ENCODE results near the gene AP1AR.
A peak's percentile ranks its signal among the peaks of the same experiment; 100 is the strongest.

AP1AR gene

DNA sequence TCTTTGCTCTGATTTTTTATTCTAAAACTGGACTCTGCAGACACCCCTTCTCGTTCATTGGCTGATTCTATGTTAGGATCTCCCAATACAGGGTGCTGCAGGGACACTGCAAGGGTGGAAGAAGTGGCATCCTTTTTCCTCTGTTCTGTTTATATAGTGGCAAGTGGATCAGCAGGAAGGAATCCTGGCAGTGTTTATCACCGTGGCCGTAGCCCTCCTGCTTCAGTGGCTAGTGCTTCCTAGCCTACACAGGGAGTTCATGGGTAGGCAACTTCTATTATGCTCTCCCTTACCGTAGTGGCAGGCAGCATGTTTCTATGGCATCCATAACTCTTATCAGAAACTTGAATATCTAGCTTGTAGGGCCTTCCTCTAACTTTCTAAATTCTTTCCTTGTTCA lies 6.4 kb upstream of the AP1AR start:
- DNase-seq = no peak

DNA sequence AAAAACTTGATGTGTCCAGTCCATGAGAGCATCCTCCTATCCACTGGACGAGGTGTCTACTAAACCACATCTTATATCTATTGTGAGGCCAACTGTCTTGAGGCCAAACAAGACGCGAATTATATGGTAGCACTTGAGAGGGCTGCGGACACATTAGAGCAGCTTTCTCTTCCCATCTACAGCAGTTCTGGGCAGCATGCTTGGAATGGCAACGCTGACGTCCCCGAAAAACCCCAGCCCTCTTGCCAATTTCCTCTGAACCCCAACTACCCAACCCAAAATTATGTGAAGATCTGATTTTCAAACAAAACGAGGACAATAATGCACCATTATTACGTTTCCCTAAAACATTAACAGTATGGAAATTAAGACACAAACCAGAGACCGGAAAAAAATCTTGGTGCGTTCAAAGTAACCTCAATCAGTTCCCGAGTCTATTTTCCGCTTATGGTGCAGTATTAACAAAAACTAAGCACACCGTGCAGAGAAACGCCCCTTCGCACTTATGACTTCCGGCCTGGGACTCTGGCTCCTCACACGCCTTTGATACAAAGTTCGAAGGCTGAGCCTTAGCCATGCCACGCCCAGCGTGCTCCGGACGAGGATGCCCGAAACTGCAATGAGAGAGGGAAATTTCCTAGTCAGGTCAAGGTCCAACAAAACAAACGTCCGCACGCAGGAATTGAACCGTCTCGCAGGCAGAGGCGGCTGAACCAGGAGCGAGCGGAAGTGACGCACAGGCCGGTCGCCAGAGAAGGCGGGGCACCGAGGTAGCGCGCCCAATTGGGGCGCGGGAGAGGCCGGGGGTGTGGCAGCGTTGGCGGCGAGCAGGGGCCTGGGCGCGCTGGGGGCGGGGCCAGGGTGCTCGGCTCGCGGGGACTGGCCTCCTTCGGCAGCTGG lies 458 bp upstream of the AP1AR start:
- peak; percentile 99 for DNase-seq

DNA sequence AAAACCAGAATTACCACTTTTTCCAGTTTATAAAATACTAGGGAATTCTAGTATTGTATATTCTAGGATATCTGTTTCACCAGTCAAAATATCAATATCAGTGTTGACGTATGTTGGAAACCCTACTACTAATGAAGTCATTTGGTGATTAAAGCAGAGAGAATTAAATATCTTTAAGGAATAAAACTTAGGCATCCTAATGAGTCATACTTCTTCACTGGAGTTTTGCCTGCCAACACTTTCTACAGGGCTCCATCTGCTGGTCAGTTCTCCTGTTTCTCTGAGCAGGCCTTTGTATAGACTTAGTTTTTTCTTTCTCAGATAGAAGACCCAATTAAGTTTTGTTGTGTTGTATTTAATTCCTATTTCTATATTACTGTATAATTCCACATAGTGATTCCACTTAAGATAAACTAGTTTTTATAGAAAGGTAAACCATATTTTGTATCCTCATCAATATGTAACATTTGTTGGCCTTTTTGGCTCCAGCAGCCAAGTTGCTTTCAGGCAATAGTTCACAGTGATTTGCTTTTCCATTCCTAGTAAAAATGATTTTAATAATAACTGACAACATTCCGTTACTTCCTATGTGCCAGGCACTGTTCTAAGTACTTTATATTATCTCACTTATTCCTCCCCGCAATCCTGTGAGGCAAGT lies 3.5 kb downstream of the AP1AR start:
- DNase-seq = peak; percentile 77

DNA sequence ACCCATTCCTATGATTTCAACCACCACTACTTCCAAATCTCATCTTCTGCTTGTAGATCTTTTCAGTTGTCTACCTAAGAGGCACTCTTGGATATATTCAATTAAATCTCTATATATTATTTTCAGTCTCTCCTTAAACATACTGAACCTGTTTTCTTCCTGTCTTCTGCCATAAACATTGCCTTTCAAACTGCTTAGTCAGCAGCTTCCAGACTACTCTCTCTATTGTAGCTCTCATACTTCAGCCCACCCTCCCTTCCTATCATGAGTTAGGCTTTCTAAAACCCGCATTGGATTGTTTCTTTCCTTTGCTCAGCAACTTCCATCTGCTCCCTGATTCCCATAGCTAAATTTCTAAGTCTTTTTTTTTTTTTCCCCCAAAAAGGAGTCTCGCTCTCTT lies 4.5 kb downstream of the AP1AR start:
- DNase-seq = no peak

DNA sequence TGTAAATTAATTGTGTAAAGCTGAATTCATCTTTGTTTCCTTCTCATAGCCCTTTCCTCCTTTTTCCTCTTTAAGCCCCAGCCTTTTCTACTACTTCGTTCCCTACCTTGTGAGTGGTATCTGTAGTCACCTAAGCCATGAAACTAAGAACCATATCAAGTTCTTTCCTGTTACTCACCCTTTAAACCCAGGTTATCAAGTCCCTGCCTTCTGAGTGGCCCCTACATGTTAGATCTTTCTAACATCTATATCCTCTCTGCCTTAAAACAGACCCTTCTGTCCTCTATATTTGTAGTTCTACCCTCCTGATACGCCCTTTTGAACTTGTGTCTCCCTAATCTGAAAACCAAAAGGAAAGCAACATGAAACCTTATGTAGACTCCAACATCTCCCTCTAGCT lies 7.2 kb downstream of the AP1AR start:
- DNase-seq = no peak

DNA sequence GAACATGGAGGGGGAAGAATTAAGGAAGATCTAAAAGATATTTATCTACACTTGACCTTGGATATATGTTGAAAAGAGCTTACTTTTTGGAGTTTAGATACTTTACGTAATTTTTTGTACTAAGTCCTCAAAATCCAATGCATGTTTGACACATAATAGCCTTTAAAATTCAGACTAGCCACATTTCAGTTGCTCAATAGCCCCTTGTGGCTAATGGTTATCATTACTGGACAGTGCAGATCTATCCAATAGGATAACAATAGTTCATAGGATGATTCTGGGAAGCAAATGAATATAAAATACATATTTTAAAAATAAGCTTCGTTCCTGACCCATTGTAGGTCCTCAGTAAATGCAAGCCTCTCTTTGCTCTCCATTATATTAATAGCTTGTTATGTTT lies 13.8 kb downstream of the AP1AR start:
- DNase-seq = no peak

DNA sequence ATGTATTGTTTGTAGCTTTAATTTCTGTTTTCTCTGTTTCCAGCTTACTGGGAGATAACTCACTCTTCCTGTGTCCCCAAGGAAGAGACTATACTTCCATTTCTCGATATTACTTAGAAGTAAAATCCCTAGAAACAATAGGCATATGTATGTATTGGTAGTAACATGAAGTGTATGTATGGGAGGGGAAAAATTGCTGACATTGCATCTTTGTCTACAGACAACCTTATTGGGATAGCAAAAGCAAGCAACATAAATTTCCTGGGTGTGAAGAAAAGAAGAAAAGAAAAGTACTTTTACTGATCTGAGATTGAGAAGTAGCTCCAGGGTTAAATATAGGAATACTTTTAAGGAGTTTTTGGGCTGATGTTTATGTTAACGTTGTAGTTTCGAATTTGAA lies 15.4 kb downstream of the AP1AR start:
- DNase-seq = no peak

DNA sequence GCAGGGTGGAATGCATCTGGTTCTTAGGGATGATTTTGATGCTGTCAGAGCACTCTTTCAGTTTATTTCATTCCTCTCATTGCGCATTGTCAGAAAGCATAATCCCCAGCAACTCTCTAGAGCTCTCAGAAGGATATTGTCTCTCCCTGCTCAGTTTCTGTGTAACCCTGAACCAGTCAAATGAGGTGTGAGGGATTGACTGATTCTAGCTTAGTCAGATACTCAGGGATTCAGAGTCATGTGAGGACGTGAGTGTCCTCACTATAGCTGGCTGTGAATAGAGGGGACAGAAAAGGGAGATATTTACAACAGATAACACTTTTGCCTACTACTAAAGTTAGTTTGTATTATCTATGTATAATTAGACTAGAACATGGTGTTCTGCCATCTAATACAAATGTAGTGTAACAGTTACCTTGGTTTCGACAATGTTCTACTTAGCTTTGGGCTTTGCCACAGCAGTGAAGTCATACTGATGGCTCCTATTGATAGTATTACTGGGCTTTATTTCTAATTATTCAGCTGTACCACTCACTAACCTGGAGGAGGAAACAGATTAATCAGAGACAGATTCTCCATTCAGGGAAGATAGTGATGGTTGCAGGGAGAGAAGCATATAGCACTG lies 19.5 kb downstream of the AP1AR start:
- no peak for DNase-seq

DNA sequence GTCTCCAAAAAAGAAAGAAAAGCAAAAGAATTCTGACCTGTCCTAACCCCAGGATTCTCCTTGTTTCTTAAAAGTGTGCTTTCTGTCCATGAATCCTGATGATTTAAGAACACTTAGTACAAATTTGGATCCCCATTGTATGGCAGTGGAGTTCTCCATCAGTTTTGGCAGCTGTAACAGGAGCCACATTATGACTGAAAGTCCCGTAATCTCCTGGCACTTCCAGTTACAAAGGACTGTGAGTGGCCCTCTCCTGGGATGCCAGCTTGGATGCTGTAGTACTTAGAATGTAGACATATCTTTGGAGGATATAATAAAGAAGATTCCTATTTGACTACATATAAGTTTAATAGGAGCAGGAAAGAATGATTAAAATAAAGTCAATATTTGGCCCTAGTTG lies 20.6 kb downstream of the AP1AR start:
- no peak for DNase-seq

DNA sequence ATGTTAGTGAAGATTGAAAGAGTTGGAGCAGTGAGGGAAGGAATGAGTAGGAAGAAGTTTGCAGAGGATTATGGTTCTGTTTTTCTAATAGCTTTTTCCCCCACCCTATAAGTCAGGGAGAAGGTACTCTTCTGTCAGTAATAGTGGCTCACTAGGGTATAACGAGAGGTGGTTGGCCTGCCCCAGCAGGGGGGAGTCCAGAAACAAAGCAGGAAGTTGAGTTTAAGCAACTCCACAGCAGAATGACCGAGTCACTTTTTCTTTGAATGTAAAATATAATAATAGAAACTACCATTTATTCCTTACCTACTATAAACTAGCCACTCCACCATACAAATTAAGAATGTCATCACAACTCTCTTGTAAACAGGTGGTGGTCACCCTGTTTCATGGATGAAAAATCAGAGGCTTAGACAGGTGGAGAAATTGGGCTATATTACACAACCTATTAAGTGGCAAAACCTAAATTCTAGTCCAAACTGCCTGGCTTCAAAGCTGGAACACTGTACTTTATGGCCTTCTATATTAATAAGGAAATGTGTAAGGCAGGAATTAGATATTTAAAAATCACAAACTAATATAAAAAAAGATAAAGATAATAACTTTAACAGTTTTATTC lies 21.9 kb downstream of the AP1AR start:
- DNase-seq = no peak

DNA sequence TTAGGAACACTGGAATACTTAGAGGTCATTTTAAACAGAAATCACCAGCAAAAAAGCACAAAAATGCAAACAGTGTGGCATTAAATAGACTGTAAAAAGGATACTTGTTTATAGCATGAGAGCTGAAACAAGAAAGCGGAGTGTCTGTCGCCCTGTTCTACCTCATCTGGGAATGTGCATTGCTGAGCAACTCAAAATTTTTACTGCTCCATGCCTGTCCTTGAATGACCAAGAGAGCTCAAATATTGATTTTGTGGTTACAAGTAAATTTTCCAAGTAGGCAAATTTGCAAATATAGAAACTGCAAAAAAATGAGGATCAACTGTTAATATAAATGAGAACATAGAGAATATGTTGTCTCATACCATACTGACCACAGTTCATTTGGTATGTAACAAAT lies 25.5 kb downstream of the AP1AR start:
- DNase-seq = no peak

DNA sequence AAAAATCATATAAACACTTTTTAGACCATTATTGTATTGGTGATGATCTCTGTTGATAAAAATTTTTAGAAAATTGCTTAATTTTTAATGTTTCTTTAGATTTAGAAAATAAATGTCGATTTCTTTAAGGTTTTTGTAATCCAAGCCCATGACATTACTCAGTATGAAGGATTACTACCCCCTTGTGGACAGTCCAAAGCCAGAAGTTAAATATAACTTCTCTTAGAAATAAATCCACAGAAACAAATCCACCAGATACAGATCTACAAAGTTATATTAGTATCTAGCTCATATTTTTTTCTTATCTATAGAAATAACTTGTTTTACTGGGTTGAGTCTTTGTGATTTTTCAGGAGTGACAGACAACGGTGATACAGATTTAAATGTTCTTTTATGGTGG lies 35.2 kb downstream of the AP1AR start:
- no peak for DNase-seq

DNA sequence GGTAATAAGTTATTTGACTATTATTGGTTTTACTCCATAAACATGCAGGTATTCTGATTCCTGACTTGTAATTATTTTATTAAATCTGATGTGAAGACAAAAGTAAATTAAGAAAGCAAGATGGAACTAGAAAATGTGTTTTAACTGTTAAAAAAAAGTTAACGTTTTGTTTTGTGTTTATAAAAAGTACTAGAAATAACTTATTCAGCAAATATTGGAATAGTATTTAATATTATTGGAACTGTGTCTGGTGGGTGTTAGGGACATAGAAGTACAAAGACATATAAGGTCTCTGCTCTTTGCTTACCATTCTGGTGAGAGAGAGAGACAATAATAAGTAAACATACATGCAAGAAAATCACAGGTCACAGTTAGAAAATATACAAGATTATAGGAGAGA lies 38.5 kb downstream of the AP1AR start:
- DNase-seq = no peak

DNA sequence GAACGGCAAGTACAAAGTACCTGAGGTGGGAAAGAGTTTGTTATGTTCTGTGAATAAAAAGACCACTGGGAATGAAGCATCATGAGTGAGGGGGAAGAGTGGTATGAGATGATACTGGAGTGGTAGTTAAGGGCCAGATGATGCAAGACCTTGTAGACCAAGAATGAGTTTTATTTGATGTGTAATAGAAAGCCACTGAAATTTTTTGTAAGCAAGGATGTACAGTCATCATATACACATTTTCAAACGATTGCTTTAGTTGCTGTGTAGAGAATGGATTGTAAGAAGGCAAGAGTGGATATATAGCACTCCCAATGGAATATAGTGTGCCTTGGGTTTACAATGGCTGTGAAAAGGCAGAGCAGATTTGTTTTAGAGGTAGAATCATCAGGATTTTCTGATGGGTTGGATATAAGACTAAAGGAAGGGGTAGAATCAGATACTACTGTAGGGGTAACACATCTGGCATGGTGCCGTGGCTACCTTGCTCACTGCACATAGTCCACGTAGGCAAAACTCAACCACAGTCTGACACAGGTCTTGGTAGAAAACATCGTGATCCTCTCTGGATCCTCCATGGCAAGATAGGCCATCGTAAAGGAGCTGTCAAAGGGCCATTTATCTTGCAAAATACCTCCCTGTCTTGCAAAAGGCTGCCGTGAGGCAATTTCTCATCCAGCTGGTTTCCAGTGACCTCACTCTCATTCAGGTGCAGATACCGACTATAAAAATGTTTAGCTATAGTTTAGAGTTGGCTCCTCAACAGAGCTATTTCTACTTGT lies 39.2 kb downstream of the AP1AR start:
- no peak for DNase-seq

DNA sequence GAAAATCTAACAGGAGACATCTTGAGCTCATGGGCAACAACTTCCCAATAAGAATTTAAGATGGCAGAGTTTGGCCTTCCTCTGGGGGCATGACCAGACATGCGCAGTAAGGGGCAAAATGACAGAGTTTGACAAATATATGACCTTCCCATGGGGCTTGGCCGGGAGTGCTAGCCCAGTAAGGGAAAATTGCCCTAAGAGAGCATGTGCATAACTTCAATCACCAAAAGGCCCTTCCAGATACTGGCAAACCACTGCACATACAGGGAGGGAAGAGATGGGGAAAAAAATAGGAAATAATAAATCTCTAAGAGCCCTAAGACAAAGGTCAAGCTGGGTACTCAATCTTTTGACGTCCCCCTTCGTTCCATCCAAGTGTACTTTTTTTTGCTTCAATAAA lies 40.7 kb downstream of the AP1AR start:
- no peak for DNase-seq

DNA sequence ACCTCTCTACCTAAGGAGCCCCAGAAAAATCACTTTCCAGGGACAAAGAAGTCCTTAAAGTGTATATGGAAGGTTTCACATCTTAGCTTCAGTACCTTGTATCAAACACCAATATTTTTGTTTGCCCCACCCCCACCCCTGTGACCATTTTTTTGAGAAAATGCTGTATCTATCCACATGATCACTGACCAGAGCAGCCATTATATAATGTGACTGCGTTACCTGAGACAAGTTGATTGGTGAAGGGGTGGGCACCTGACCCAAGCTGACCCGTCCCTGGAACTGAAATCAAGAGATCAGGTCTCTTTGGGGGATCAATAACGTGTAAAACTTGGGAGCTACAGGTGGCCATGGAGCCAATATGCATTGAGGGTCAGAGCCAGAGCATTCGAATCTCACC lies 43.4 kb downstream of the AP1AR start:
- DNase-seq = no peak

DNA sequence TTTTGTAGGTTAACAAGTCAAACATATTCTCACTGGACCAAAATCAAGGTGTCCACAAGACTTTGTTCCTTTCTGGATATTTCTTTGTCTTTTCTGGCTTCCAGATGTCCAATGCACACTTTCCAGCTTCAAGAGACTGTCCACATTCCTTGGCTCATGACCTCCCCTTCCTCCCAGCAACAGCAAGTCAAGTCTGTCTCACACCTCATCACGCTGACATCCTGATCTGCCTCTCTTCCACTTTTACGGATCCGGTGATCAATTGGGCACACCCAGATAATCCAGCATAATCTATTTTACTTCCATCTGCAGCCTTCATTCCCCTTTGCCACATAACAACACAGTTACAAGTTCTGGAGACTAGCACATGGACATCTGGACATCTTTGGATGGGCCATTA lies 44.5 kb downstream of the AP1AR start:
- DNase-seq = no peak

DNA sequence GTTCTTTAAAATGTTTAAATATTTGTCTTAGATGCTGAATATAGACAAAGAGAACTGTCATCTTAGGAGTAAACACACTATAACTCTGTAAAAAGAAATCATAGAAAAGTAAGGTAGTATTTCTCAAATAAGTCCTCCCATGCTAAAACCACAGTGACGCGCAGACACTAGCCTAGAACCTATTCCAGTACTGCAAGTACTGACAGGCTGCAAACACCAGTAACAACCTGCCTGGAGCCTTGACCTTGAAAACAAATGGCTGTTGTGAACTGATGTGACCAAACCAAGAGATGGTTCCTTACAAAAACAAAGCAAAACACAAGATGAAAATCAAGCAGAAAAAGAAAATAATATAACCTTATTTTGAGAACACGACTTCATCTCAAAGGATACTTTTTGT lies 45.6 kb downstream of the AP1AR start:
- no peak for DNase-seq

DNA sequence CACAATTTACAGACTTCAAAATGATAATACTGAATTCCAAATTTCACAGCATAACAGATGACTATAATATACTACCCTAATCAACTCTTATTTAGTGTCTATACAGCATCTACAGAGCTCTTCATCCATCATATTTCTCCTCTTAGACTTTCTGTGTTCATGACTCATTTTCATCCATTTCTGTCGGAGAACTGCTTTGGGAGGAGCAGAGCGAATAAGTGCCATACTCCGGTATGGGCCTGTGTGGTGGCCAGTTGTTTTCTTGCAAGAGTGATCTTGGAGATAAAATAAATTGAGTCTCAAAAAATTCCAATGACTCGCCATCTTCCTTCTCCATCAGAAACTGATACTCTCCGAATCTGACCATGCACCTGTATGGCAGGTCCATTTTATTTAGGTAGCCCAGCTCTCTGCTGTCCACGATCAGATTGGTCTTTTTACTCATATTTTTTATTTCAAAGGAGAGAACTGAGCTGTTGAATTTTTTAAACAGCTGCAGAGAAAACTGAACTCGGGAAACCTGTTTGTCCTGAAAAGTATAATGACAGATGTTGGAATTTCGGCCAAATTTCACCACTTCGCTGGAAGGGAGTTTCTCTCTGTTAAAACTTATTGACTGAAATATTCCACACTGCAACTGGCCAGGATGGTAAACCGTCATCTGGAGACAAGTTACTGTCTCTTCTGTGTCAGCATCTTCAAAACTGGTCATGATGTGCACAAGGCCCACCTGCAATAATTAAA lies 46.3 kb downstream of the AP1AR start:
- DNase-seq = no peak

DNA sequence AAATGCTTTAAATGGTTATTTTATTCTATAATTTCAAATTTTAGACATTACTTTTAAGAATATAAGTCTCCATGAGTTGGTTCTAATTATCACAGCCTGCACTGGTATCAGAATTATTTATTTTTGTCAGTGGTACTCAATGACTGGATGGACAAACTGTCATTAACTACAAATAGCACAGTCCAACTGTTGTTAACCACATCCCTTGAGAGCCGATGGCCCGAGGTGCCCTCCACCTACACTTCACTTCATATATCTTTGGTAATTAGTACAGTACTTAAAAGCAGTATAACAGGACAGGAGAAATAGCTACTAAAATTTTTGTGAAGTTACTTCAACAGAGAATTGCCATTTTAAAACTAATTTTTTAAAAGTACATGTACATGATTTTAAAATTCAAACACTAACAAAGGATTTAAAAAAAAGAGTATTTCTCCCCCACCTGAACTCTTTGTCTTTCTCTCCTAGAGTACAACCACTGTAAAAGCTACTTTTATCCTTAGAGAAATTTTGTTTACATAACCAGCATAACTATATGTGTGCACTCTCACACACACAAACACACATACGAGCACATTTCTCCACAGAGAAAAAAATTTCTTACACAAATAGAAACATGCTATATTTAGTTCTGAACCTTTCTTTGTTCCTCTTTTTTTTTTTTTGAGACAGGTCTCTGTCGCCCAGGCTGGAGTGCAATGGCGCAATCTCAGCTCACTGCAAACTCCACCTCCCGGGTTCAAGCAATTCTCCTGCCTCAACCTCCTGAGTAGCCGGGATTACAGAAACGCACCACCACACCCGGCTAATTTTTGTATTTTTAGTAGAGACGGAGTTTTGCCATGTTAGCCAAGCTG lies 47.7 kb downstream of the AP1AR start:
- DNase-seq = no peak

DNA sequence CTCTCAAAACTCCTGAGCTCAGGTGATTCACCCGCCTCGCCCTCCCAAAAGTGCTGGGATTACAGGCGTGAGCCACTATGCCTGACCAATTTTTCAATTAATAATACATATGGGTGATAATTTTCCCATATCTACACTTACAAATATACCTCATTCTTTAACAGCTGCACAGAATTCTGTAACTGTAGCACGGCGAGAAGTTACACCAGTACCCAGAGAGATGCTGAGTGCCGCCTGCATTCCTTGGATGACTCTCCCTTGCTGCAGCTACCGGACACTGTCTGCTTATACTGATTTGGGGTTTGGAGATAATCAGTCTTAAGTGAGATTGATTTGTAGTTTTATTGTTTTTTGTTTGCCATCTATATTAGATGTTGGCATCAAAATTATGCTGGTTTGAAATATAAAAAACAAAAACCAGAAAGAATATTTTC lies 48.3 kb downstream of the AP1AR start:
- DNase-seq = no peak

Data from activated effector memory CD4-positive, alpha-beta T cell treated with anti-CD3 and anti-CD28 coated beads, Interleukin-2, amount 50 U/mL, for 16 hours (primary cell).